Measurements from ENCODE around the gene NECAB3. TPM values are rescaled to one million over a fixed set of nuclear protein-coding genes. Genes with fewer than 3 reads are reported as not detected.
"Not testable (repeated sequence)": the region's sequence is repeated elsewhere in the genome, so short reads cannot be mapped to it uniquely, and the experiment has no call there.

The NECAB3 gene
- total RNA-seq, 4 donors from 2014 or later, result 17.1 to 30.8 (median 23.3) TPM

DNA sequence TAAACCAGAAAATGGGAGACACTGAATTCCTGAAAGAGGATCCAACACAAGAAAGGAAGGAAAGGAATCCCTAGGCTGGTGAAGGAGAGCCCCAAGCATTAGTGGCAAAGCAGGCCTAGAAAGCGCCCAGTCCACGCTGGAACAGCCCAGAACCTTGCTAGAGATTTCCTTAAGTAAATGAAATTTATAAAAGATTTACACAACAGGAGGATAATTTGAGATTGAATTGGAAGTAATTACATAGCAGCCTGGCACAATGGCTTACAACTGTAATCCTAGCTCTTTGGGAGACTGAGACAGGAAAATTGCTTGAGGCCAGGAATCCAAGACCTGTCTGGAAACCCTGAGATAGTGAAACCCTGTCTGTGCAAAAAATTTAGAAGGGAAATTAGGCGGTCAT, 38.9 kb downstream of the NECAB3 start:
- intact Hi-C loops (cut with DNase I; ENCODE audit: low total_unique reads), result no loop called here
- no peak overlapping the region for H3K4me3 ChIP-seq (ENCODE audit: low read depth, poor library complexity, severe bottlenecking)
- DNase-seq (ENCODE audit: low spot score in 2 of 2), result no peak
- WGBS, 2 donors, result 94 to 96% methylated on average over 3 of the region's 3 CpGs
- no peak for TF ChIP-seq POLR2A (IDR thresholded peaks at IDR 0.05)
- no peak for TF ChIP-seq CTCF (IDR thresholded peaks at IDR 0.05)

GRCh38 chr20:33631910-33632309, 42.3 kb downstream of the NECAB3 start:
- H3K4me3 ChIP-seq (ENCODE audit: low read depth, poor library complexity, severe bottlenecking); DNase-seq (ENCODE audit: low spot score in 2 of 2); intact Hi-C loops (cut with DNase I; ENCODE audit: low total_unique reads): not testable (repeated sequence)
- WGBS, 2 donors, result 81 to 86% methylated on average over 4 of the region's 4 CpGs

GRCh38 chr20:33630507-33630906, 43.7 kb downstream of the NECAB3 start:
- intact Hi-C loops (cut with DNase I; ENCODE audit: low total_unique reads), result no loop called here
- no peak for DNase-seq (ENCODE audit: low spot score in 2 of 2)
- 89 to 91% methylated on average over 4 of the region's 4 CpGs for WGBS, 2 donors
- TF ChIP-seq CTCF (IDR thresholded peaks at IDR 0.05) (no peak), POLR2A (IDR thresholded peaks at IDR 0.05) (no peak)
- H3K4me3 ChIP-seq (ENCODE audit: low read depth, poor library complexity, severe bottlenecking), result no peak overlapping the region

GRCh38 chr20:33629979-33630378, 44.2 kb downstream of the NECAB3 start:
- TF ChIP-seq CTCF (IDR thresholded peaks at IDR 0.05) (no peak), POLR2A (IDR thresholded peaks at IDR 0.05) (no peak)
- WGBS, 2 donors, result 89 to 93% methylated on average over 5 of the region's 5 CpGs
- H3K4me3 ChIP-seq (ENCODE audit: low read depth, poor library complexity, severe bottlenecking), result no peak overlapping the region
- intact Hi-C loops (cut with DNase I; ENCODE audit: low total_unique reads), result no loop called here
- DNase-seq (ENCODE audit: low spot score in 2 of 2), result no peak

- DNase-seq (ENCODE audit: low spot score in 2 of 2), result no peak
- TF ChIP-seq CTCF (IDR thresholded peaks at IDR 0.05), result no peak
- TF ChIP-seq POLR2A (IDR thresholded peaks at IDR 0.05), result no peak
- intact Hi-C loops (cut with DNase I; ENCODE audit: low total_unique reads), result no loop called here
- 94 to 95% methylated on average over 10 of the region's 10 CpGs for WGBS, 2 donors
- no peak overlapping the region for H3K4me3 ChIP-seq (ENCODE audit: low read depth, poor library complexity, severe bottlenecking)
These were observed 44.7 kb downstream of the NECAB3 start for GRCh38 chr20:33629533-33629932.

DNA sequence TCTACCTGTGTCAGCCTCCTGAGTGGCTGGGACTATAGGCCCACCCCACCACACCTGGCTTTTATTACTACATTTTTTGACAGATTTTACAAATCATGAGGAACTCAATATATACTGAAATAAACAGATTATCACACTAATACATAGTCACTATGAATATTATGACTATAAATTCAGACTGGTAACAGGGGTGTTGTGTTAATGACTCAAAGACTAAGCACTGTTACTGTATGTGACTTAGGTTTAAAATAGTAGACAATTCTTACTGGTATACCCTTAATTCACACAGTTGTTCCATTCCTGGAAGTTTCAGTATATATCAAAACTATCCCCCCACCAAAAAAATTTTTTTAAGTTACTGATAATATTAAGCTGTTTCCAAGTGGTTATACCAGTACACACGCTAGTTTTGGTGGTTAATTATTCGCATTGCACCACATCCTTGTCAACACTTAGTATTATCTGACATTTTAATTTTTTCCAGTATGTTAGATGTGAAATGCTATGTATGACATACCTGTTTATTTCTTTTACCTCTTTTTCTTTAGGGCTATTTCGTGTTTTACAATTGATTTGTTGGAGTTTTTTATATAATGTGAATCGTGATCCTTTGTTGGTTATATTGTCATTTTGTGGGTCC, 46.5 kb downstream of the NECAB3 start:
- DNase-seq (ENCODE audit: low spot score in 2 of 2), result no peak
- intact Hi-C loops (cut with DNase I; ENCODE audit: low total_unique reads), result no loop called here
- WGBS, 2 donors, result 96 to 99% methylated on average over 4 of the region's 4 CpGs
- H3K4me3 ChIP-seq (ENCODE audit: low read depth, poor library complexity, severe bottlenecking), result no peak overlapping the region
- TF ChIP-seq CTCF (IDR thresholded peaks at IDR 0.05) (no peak), POLR2A (IDR thresholded peaks at IDR 0.05) (no peak)
